Heart left ventricle (tissue), 13 donors: ENCODE data around the gene S100B.

ENCODE experiments used
- CTCF ChIP-seq, 12 donors: fragments of 200-600 bp; sonication (generic) in 4 of 12; IDR thresholded peaks; one replicate each; pipeline versions ENCODE4 v1.5.0 to v1.8.0; 2018 to 2022; ENCODE audit warnings: antibody characterized with exemption in 12 of 12, mild to moderate bottlenecking in 5 of 12
- POLR2A ChIP-seq, 2 donors: fragments of 450-650 bp; IDR thresholded peaks; one replicate each; pipeline ENCODE4 v1.6.1; 2017; ENCODE audit warnings: antibody characterized with exemption in 2 of 2, mild to moderate bottlenecking in 2 of 2, moderate library complexity in 2 of 2
- donor health status: ischemic (EF 13 %, LVEDD 7.1; RV severe dilation, severe dysfunction).
- donor health status: DM: no; HTN: yes; CAD: no.
- donor health status: DM: no; HTN: no; CAD: no.
- donor health status: ischemic (EF 25% LVEDD 6.9; RV normal size, moderate dysfunction).
- donor health status: ischemic (EF 25% LVEDD 5.7; RV mildly dilated, moderate dysfunction).
- donor health status: ischemic (EF 35%, LVEDD 5.7; RV mildly dilated, moderate dysfunction).
- donor health status: nonischemic (EF 11% LVEDD 7.7; RV severe dilation, severe dysfunction).
- donor health status: DM: yes; HTN: yes; CAD: no.
- donor health status: PGD.
- donor health status: ischemic (EF 29% LVEDD 5.4; RV normal size, mild dysfunction).
- donor health status: nonischemic (EF 23%, LVEDD 6.1; RV moderate dilation, normal function).

- no peak for TF ChIP-seq CTCF (IDR thresholded peaks at IDR 0.05)
- no peak for TF ChIP-seq POLR2A (IDR thresholded peaks at IDR 0.05)
These were observed 50.9 kb downstream of the S100B start for GRCh38 chr21:46553993-46554392.
